HG02870 (cell line): ENCODE data around the gene HTRA1.

ENCODE experiments used
- ATAC-seq: cut with Tn5 transposase; IDR thresholded peaks from one replicate; pipeline ENCODE4 v1.9.1; 2021; ENCODE audit warnings: mild to moderate bottlenecking, moderate library complexity; ENCODE audit not compliant: unreplicated experiment

The HTRA1 gene

DNA sequence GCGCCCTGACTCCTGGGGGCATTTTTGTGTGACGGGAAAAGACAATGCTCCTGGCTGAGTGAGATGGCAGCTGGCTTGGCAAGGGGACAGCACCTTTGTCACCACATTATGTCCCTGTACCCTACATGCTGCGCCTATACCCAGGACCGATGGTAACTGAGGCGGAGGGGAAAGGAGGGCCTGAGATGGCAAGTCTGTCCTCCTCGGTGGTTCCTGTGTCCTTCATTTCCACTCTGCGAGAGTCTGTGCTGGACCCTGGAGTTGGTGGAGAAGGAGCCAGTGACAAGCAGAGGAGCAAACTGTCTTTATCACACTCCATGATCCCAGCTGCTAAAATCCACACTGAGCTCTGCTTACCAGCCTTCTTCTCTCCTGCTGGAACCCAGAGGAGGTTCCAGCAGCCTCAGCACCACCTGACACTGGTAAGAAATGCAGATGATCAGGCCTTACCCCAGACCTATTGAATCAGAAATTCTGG lies 6.7 kb upstream of the HTRA1 start, which contains the start of gene ARMS2:
ARMS2 (plus strand) TSS at position 51 of the 478 bp plus-strand sequence; CDS start at position 126, 75 bp downstream.
- ATAC-seq, result no peak

DNA sequence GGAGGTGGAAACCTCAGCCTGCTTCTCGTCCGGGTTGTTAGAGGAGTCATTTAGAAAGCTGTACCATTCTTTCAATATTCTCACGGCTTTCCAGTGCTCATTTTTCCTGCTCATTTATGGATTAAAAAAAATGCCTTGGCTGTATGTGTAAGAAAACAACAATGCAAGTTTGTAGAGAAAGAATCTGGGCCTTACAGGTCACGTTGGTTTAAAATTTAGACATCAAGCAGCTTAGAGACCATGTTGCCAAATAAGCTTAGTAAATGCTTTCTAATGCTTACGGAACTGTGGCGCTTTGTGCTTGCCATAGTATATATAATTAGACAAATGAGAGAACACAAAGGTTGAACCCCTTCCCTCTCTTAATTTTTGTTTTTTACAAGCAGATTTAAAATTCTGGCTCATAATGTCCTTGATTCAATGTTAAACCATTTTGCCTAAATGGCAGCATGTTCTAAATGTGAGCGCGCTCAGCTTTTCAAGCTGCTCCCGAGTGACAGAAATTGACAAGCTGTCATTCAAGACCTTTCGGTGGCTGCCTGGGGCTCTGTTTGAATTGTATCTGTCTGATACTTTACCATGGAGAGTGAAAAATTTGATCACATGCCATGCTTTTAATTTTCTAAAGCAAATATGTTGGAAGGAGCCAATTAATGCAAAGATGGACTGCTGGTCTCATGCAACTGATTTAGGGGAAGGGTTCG lies 5.8 kb upstream of the HTRA1 start:
- ATAC-seq, result no peak

DNA sequence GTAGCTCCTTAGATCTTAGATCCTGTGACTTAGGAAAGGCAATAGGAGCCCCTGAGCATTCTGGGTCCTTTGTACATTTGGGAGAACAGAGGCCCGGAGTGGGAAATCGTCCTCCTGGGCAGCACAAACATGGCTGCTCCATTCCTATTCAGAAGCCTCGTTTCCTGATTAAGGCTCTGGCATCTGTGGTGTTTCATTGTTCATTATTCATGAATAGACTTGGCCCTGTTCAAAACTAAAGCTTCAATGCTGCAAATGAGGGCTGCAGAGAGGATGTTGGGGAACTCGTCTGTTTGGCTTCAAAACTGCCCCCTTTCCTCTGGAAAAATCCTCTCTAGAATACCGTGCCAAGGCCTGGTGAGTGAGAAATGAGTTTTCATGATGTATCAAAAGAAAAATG lies 3.4 kb upstream of the HTRA1 start:
- ATAC-seq, result no peak

DNA sequence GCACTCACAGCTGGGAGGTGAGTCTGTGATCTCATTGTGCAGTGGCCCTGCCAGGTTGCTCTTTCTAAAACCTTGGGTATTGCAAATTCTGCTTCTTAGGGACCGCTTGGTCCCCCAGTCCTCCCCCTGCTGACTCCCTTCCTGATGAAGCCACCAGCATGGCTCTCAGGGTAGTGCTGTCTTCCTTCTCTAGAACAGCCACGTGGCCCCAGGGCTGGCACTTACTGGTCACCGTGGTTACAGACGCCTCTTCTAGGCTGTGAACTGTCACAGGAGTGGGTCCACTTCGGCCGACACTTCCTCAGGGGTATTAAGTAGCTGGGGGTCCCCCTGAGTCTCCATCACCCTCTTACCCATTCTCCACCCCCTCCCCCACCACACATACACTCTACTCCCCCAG lies 2.7 kb upstream of the HTRA1 start:
- no peak for ATAC-seq

DNA sequence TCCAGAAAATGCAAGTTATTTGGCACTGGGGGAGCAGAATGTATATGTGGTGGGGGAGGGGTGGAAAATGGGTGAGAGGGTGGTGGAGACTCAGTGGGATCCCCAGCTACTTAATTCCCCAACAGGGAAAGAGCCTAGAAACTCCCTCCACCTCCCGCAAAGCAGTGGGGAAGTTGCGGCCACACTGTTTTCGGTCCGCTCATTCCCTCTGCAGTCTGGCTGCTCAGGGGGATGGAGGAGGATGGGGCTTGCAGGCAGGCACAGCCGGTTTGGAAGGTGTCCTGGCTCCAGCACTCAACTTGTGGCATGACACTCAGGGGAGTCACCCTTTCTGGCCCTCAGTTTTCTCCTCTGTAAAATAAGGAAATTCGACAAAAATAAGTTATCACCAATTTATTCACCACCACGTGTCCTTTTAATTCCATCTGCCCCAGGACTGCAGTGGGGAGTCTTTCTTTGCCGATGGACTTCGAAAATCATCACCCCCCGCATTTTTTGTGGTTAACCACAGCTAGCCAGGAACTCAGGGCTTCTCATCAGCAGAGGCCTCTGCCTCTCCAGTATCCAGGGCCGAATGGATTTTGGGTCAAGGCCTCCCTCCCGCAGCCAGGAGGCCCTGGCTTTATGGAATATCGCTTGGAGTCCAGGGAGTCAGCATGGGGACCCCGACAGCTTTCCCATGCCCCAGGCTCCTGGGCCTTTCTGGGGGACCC lies 1.6 kb upstream of the HTRA1 start:
- ATAC-seq, result no peak

DNA sequence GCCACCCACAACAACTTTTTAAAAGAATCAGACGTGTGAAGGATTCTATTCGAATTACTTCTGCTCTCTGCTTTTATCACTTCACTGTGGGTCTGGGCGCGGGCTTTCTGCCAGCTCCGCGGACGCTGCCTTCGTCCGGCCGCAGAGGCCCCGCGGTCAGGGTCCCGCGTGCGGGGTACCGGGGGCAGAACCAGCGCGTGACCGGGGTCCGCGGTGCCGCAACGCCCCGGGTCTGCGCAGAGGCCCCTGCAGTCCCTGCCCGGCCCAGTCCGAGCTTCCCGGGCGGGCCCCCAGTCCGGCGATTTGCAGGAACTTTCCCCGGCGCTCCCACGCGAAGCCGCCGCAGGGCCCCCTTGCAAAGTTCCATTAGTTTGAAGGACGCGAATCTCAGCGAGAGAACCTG lies 461 bp upstream of the HTRA1 start:
- no peak for ATAC-seq

DNA sequence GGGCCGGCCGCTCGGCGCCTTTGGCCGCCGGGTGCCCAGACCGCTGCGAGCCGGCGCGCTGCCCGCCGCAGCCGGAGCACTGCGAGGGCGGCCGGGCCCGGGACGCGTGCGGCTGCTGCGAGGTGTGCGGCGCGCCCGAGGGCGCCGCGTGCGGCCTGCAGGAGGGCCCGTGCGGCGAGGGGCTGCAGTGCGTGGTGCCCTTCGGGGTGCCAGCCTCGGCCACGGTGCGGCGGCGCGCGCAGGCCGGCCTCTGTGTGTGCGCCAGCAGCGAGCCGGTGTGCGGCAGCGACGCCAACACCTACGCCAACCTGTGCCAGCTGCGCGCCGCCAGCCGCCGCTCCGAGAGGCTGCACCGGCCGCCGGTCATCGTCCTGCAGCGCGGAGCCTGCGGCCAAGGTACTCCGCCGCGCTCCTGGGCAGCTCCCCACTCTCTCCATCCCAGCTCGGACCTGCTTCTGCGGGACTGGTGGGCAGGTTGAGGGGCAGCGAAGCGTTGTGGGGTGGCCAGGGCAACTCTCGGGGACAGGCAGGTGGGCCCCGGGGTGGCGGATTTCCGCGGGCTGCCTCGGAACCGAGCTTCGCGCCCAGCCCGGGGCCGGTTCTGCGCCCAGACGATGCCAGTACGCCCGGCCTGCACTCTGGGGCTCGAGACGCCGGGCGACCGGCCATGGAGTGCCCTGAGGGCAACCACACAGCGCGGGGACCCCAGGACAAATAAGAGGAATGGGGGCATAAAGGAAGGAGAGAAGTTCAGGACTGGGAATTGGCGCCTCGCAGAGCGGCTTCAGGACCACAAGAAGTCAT lies 578 bp downstream of the HTRA1 start:
- no peak for ATAC-seq

DNA sequence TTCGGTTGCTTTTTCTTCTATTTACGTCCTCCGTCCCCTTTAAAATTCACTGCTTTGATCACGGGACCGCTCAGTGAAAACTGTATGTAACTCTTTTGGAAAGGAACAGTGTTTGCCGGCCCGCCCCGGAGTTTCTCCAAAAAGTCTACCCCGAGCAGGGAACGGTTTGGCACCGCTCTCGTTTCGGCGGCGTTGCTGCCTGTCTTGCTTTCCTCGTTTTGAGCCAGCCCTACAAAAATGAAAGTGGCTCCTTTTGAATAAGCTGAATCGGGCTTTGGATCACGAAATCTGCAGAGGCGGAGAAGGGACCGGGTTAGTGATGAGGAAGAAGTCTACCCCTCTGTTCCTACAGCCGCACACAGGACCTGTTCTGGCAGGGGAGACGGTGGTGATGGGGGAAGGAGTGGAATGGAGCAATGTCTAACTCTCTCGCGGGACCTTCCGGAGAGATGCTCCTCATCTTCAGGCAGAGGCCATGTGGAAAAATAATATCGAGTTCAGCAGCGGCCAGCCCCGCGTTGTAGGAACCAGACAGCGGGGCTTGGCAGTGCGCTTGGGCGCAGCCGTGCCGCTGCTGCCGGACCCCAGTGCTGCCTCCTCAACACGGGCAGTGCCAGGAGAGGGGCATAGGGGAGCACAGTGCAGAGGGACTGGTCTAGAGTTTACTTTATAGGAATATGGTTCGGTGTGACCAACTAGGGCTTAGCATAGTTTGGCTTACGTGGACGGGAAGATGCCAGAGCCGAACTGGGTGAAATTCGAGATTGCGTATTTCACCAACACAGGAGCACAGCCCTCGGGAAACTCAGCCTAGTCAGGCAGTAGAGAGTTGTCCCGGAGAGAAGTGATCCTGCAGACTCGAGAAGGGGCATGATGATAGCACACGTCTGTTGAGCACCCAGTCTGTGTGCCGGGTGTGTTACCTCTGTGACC lies 1.4 kb downstream of the HTRA1 start:
- ATAC-seq, result no peak

DNA sequence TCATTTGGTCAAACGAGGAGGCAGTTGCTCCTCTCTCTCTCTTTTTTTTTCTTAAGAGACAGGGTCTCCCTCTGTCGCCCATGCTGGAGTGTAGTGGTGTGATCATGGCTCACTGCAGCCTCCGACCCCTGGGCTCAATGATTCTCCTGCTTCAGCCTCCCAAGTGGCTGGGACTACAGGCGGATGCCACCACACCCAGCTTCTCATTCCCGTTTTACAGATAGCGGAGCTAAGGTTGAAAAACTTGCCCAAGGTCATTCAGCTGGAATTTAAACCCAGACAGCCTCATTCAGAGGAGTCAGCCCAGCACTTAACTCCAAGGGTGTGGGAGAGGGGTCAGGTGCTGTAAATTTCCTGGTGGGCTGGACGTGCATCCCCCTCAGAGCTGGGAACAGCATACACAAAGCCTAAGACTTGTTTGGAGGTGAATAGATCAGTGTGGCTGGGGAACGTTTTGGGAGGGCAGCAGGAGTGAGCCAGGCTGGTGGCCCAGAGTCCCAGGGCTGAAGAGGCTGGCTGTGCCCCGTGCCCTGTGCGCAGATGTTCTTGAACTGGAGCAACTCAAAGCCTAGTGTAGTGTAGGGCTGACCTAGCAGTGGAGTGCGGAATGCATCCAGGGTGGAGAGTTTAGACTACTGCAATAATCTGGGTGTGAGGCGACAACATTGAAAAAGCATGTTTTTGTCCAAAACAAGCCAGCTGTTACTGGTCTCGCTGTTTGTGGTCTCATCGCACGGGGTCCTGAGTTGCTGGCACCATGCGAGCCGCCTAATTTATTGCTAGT lies 2.3 kb downstream of the HTRA1 start:
- no peak for ATAC-seq

DNA sequence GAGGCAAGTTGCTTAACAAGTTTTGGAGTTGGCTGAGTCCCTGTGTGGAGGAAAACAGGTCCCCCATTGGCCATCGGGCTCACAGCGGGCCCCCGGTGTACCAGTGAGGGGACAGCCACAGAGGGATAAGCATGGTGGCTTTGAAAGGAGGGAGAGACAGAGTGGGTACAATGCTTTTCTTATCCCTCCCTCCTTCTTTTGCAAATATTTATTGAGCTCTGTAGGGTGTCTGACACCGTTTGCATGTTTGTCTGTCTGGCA lies 2.8 kb downstream of the HTRA1 start:
- no peak for ATAC-seq

DNA sequence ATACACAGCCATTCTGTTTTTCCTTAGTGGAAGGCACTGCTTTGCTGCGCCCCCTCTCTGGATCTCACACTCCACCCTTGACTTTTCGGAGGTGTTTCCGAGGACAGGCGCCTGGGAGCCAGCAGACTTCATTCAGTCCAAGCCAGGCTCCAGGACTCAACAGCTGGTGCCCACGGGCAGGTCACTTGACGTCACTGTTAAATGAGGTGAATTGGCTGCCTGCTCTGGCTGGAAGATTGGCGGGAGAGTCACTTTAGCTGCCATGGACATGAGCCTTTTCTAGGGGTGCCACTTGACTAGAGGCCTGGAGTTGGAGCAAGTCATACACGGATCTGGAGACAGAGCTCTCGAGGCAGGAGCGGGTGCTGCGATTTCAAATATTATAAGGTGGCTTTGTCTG lies 3.2 kb downstream of the HTRA1 start:
- no peak for ATAC-seq

DNA sequence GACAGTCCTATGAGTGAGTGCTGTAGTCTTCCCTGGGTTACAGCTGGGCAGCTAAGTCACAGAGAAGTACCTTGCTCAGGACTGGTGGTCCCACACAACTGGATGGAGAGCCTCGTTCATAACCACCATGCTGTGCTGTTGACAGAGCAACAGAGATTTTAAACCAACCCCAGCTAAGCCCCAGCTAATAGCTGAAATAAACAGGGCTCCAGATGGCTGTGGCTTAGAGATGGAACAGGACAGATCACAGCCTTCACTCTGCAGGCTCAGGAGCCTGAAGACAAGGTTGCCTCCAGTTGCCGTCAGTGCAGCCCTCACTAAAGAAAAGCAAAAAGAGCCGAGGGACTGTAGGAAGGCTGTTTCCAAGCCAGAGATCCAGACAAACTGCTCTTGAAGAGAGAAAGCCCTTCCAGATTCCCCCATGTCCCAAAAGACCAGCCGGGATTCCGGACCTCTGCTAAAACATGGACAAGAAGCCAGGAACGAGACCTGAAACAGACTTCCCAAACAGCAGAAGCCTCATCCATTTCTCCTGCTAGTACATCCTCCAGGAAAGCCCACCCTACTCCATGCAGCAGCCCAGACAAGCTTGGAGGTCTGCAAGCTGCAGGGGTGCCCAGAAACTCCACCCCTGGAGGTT lies 4.2 kb downstream of the HTRA1 start:
- ATAC-seq, result no peak

DNA sequence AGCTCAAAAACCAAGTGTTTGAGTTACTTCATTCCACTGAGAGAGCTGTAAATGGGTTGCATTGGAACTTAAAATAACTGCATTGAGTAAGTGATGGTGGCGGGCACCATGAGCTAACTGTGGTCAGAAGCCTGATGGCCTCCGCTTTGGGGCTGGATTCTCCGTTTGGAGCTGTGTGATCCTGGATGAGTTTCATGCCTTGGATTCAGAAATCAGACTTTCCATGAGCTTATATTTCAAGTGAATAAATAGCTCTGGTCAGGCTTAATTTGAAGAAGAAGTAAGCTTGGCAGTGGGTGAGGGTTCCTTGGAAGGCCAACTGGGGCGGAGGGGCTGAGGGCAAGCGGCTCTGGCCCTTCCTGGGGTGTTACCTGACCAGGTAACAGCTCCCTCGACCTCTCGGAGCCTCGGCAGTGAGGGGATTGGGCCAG lies 5.6 kb downstream of the HTRA1 start:
- ATAC-seq, result no peak

DNA sequence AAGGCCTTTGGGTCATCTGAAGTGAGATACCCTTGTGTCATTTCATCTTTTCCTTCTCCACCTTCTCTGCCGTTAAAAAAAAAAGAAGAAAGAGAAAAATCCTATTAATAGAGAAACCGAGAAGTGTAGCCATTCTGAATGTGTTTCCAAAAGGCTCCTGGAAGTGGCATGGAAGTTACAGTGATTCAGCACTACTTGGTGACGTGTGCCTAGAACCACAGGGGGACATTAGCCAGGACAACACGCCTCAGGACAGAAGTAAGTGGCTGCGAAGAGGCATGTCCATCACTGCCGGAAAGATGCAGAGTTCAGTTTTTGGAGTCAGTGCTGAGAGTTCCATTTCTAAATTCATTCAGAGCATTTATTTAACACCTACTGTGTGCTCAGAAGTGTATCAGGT lies 6.3 kb downstream of the HTRA1 start:
- ATAC-seq, result no peak

DNA sequence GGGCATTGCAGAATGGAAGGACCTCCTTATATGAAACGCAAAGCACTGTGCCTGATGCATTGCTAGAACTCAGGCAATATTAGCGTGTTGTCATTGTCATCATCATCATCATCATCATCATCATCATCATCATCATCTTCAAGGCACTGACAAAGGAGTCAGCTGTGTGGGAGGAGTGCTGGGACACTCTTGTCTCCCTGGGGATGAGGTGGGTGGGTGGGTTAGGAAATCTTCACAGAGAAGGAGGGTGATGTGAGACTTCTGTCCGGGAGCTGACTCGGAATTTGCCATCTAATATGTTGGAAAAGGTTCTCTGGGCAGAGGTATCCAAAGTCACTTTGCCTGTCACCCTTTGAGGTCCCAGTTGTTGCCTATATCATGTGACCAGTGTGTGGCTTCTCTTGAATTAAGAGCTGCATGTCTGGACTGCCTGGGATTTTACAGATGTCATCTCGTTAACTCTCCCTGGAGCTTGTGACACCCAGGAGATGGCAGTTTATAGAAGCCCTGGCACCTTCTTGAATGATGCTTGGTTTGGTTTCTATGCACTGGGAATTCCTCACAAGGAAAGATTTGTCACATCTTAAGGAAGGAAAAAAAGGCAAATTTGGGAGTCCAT lies 7.1 kb downstream of the HTRA1 start:
- ATAC-seq, result no peak

DNA sequence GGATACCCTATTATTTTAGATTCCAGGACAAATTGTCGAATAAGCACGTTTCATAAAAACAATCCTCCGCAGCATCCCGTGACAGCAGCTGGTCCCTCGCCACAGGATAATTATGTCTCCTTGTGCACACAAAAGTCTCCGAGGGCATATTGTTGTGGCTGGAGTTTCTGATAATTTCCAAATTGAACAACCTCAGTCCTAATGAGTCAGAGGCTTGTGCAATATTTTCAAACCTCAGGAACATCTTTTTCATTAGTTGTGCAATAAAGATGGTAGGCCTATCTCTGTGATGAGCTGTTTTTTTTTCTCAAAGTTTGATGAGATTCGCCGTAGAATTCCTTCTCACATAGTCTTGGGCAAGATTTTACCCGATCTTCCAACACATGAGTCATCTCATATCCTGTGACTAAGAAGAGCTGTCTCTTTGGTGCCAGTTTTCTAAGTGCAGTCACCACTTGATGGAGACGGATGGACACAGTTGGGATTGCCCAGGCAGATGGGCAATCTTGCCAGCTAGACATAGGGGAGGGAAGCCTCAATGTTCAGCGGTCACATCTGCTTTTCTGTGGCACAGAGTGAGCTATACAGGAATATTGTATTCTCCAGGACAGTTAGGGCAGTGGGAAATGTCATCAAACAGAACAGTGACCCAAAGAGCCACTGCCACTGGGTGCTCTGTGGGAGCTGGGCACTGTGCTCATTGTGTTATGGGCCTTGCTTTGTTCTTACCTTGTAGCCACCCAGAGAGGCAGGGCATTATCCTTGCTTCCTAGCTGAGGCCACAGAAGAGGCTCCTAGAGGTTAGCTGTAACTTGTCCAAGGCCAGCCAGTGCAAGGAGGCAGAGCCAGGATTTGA lies 7.8 kb downstream of the HTRA1 start:
- no peak for ATAC-seq

DNA sequence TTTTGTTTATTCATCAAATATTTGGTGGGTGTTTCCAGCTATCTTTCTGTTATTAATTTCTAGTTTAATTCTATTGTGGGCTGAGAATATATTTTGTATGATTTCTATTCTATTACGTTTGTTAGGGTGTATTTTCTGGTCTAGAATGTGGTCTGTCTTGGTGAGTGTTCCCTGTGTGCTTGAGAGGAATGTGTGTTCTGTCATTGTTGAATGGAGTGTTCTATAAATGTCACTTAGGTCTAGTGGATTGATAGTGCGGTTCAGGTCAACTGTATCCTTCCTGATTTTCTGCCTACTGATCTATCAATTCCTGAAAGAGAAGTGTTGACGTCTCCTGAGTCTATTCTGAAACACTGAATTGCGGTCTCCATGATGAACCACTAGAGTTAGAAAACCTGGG lies 8.5 kb downstream of the HTRA1 start:
- no peak for ATAC-seq

DNA sequence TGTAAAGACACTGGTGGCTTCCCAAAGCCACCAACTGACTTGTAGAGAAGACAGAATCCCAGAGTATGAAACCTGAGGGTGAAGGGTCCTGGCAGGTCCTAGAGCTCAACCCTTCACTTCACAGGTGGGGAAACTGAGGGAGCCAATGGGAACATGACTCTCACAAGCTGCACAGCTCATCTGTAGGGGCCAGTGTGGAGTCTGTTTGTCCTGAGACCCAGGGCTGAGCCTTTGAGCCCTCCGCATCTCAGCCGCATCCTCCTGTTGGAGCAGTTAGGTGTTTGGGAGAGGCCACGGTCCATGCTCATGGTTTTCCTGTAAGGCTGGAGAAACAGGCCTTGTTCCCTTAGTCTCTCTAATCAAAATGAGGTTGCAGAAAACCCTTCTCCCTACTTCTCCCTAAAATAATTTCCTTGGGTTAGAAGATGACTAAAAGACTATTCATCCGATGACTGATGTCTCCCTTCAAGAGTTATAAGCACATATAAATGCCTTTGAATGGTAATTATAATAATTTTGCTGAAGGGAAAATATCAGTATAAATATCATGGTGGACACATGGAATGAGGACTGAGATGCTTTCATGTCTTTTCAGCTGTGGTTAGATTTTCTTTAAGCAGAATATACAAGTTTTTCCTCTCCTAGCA lies 10.3 kb downstream of the HTRA1 start:
- ATAC-seq, result no peak
